H9 (cell line): Measurements from ENCODE around the gene SEMA5A. TPM values are rescaled to one million over a fixed set of nuclear protein-coding genes. Genes with fewer than 3 reads are reported as not detected.

Source experiments
- DNase-seq: peaks from one replicate; pipeline ENCODE4 v3.0.0-alpha.2; 2017
- H2AFZ ChIP-seq: one replicate; pipeline ENCODE4 v1.6.1; 2013; ENCODE audit warnings: mild to moderate bottlenecking, low read length, control low read depth, moderate library complexity
- H2AK5ac ChIP-seq: 2 replicates; pipeline ENCODE4 v1.6.1; 2013; ENCODE audit warnings: low read length, control low read depth, mixed read lengths; ENCODE audit not compliant: insufficient read length
- H2BK120ac ChIP-seq: one replicate; pipeline ENCODE4 v1.6.1; 2013; ENCODE audit warnings: low read depth, mild to moderate bottlenecking, low read length, control low read depth, inconsistent platforms; ENCODE audit not compliant: poor library complexity, severe bottlenecking
- H2BK12ac ChIP-seq: 2 replicates; pipeline ENCODE4 v1.6.1; 2013; ENCODE audit warnings: low read length, control low read depth, mixed read lengths, low read depth; ENCODE audit not compliant: insufficient read length
- H2BK15ac ChIP-seq: 2 replicates; pipeline ENCODE4 v1.6.1; 2013; ENCODE audit warnings: low read depth, low read length, control low read depth
- H2BK20ac ChIP-seq: one replicate; pipeline ENCODE4 v1.6.1; 2013; ENCODE audit warnings: low read depth, mild to moderate bottlenecking, low read length, control low read depth, inconsistent platforms; ENCODE audit not compliant: poor library complexity, severe bottlenecking
- H2BK5ac ChIP-seq: 2 replicates; pipeline ENCODE4 v1.6.1; 2013; ENCODE audit warnings: low read length, control low read depth, mixed read lengths; ENCODE audit not compliant: insufficient read length
- H3K14ac ChIP-seq: 2 replicates; pipeline ENCODE4 v1.6.1; 2013; ENCODE audit warnings: low read length, control low read depth; ENCODE audit not compliant: insufficient read depth
- H3K18ac ChIP-seq: 2 replicates; pipeline ENCODE4 v1.6.1; 2013; ENCODE audit warnings: low read depth, mild to moderate bottlenecking, mixed read lengths, low read length, control low read depth; ENCODE audit not compliant: insufficient read length
- H3K23ac ChIP-seq: 2 replicates; pipeline ENCODE4 v1.6.1; 2013; ENCODE audit warnings: low read length, control low read depth, mixed read lengths, low read depth; ENCODE audit not compliant: insufficient read length
- H3K23me2 ChIP-seq: 2 replicates; pipeline ENCODE4 v1.6.1; 2013; ENCODE audit warnings: low read depth, mild to moderate bottlenecking, mixed read lengths, low read length, control low read depth; ENCODE audit not compliant: insufficient read length, poor library complexity, severe bottlenecking
- H3K27ac ChIP-seq: 2 replicates; pipeline ENCODE4 v1.5.1; 2013; ENCODE audit warnings: low read length, control low read depth, mixed read lengths, low read depth; ENCODE audit not compliant: insufficient read length
- H3K27me3 ChIP-seq: 2 replicates; pipeline ENCODE4 v1.6.1; 2013; ENCODE audit warnings: low read length, control low read depth, inconsistent platforms; ENCODE audit not compliant: insufficient read depth
- H3K4ac ChIP-seq: 2 replicates; pipeline ENCODE4 v1.6.1; 2013; ENCODE audit warnings: low read depth, mild to moderate bottlenecking, control low read depth, inconsistent platforms, low read length, moderate library complexity
- H3K4me1 ChIP-seq: 2 replicates; pipeline ENCODE4 v1.6.1; 2013; ENCODE audit warnings: low read length, control low read depth, inconsistent platforms; ENCODE audit not compliant: insufficient read depth
- H3K4me2 ChIP-seq: 2 replicates; pipeline ENCODE4 v1.6.1; 2013; ENCODE audit warnings: low read length, control low read depth, mixed read lengths; ENCODE audit not compliant: insufficient read length, insufficient read depth
- H3K56ac ChIP-seq: 2 replicates; pipeline ENCODE4 v1.6.1; 2013; ENCODE audit warnings: low read depth, mild to moderate bottlenecking, mixed read lengths, low read length, control low read depth; ENCODE audit not compliant: insufficient read length
- H3K79me1 ChIP-seq: 2 replicates; pipeline ENCODE4 v1.6.1; 2013; ENCODE audit warnings: low read depth, mild to moderate bottlenecking, moderate library complexity, low read length, control low read depth, inconsistent platforms; ENCODE audit not compliant: insufficient read depth, poor library complexity, severe bottlenecking
- H3K79me2 ChIP-seq: 2 replicates; pipeline ENCODE4 v1.6.1; 2013; ENCODE audit warnings: low read length, control low read depth, inconsistent platforms; ENCODE audit not compliant: insufficient read depth
- H3K9ac ChIP-seq: 2 replicates; pipeline ENCODE4 v1.6.1; 2013; ENCODE audit warnings: low read length, control low read depth, mixed read lengths; ENCODE audit not compliant: insufficient read length; ENCODE audit errors: extremely low read depth
- H3K9me3 ChIP-seq: one replicate; pipeline ENCODE4 v1.6.1; 2013; ENCODE audit warnings: low read depth, low read length, inconsistent platforms; ENCODE audit not compliant: control insufficient read depth
- H3T11ph ChIP-seq: one replicate; pipeline ENCODE4 v1.6.1; 2013; ENCODE audit warnings: mild to moderate bottlenecking, low read length, control low read depth, inconsistent platforms
- H4K20me1 ChIP-seq: one replicate; pipeline ENCODE4 v1.6.1; 2013; ENCODE audit not compliant: control insufficient read depth, insufficient read length, insufficient read depth
- H4K5ac ChIP-seq: 2 replicates; pipeline ENCODE4 v1.6.1; 2013; ENCODE audit warnings: low read depth, mild to moderate bottlenecking, mixed read lengths, low read length, control low read depth; ENCODE audit not compliant: insufficient read length
- H4K8ac ChIP-seq: replicated peaks from 2 replicates; pipeline ENCODE4 v1.6.1; 2013; ENCODE audit warnings: low read length, control low read depth, mixed read lengths, low read depth; ENCODE audit not compliant: insufficient read length
- H4K91ac ChIP-seq: 2 replicates; pipeline ENCODE4 v1.6.1; 2013; ENCODE audit warnings: low read depth, mild to moderate bottlenecking, moderate library complexity, mixed read lengths, low read length, control low read depth; ENCODE audit not compliant: insufficient read length
- H3K27ac Mint-ChIP-seq, 3 experiments: 2 replicates in 2 of 3; 3 replicates in 1 of 3; pipeline ENCODE4 v1.8.0; 2020 to 2021; ENCODE audit warnings: mixed read lengths in 3 of 3, mild to moderate bottlenecking in 1 of 3, moderate library complexity in 1 of 3
- H3K27me3 Mint-ChIP-seq: 2 replicates; pipeline ENCODE4 v1.8.0; 2021; ENCODE audit warnings: low read depth, mild to moderate bottlenecking, moderate library complexity, mixed read lengths
- H3K36me3 Mint-ChIP-seq, 3 experiments: 2 replicates in 2 of 3; 3 replicates in 1 of 3; pipeline ENCODE4 v1.8.0; 2020 to 2021; ENCODE audit warnings: low read depth in 3 of 3, mixed read lengths in 3 of 3; ENCODE audit not compliant: insufficient read depth in 1 of 3
- H3K4me1 Mint-ChIP-seq, 2 experiments: 2 replicates each; pipeline ENCODE4 v1.8.0; 2020; ENCODE audit warnings: mixed read lengths in 2 of 2
- H3K4me3 Mint-ChIP-seq, 2 experiments: 2 replicates in 1 of 2; 3 replicates in 1 of 2; pipeline ENCODE4 v1.8.0; 2020 to 2021; ENCODE audit warnings: mild to moderate bottlenecking in 2 of 2, mixed read lengths in 2 of 2, moderate library complexity in 1 of 2
- H3K9me3 Mint-ChIP-seq, 2 experiments: 2 replicates in 1 of 2; 3 replicates in 1 of 2; pipeline ENCODE4 v1.8.0; 2020; ENCODE audit warnings: mild to moderate bottlenecking in 2 of 2, mixed read lengths in 2 of 2, moderate library complexity in 1 of 2
- CTCF ChIP-seq: fragments of 200-600 bp; sonication (generic); conservative IDR thresholded peaks from 3 replicates; pipeline ENCODE4 v1.8.0; 2021; ENCODE audit warnings: antibody characterized with exemption, mild to moderate bottlenecking
- WGBS: extraction: QIAGEN DNeasy Blood & Tissue Kit; methylation state at CpG from one replicate; pipeline ENCODE4 v1.1.7; 2013; ENCODE audit warnings: missing lambda C conversion rate, low lambda C conversion rate, mixed read lengths; ENCODE audit not compliant: insufficient read length; ENCODE audit errors: extremely low coverage; 5-methylcytosine and 5-hydroxymethylcytosine counted together
- total RNA-seq: library from RNA; stranded (reverse); gene quantifications from 2 replicates; pipeline ENCODE4 v1.2.1, GENCODE V29; 2021

Gene SEMA5A
- total RNA-seq, 1 experiment from 2014 or later = 4.3 TPM

DNA sequence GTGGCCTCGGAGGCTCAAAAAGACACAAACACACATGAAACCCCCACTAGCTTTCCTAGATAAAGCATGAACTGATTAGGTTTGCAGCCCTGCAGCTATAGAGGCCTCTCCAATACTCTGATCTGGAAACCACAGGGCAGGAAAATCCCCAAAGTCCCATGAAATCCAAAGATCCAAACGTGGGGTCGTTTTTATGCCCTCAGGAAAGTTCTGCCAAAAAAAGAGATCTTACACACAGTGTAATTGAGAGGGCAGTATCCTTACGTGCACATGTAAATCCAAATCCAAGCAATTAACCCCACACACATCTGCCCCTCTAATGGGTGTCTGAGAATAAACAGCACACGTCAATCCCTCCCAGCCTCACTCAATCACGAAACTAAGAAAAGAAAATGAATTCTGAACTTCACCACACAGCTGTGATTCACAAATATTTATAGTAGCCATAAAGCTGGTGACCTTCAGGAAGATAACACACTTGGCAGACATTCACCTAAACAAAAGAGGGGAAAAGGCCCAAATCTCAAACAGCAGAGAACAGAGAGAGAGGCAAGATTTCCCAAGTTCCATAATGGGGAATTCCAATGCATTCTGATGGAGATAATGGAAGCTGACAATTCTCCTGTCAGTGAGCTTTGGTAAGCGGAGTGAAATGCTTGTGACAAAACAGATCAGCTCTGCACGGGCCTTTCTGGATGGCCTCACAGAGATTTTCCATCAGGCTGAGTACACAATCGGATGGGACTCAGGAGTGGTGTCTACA is 114.2 kb downstream of the SEMA5A start:
- H2BK5ac ChIP-seq = no peak overlapping the region
- no CpG with 5 or more reads among the region's 9 CpGs for WGBS
- H3K27ac ChIP-seq = no peak overlapping the region
- no peak overlapping the region for H2AK5ac ChIP-seq
- no peak for DNase-seq
- no peaks in the 10 kb centered on the region for H3K27me3 Mint-ChIP-seq
- no peaks in the 10 kb centered on the region for H3K79me2 ChIP-seq
- no peak overlapping the region for H2BK20ac ChIP-seq
- no peaks in the 10 kb centered on the region for H3K79me1 ChIP-seq
- no peak overlapping the region for H2BK15ac ChIP-seq
- no peak overlapping the region for H3K4ac ChIP-seq
- no peaks in the 10 kb centered on the region for H3K9me3 ChIP-seq
- no peak overlapping the region for H3T11ph ChIP-seq
- H3K4me1 ChIP-seq = no peaks in the 10 kb centered on the region
- no peak overlapping the region for H3K23ac ChIP-seq
- H3K14ac ChIP-seq = no peak overlapping the region
- H4K8ac ChIP-seq = no peak overlapping the region
- H4K91ac ChIP-seq = no peak overlapping the region
- no peak overlapping the region for H2BK12ac ChIP-seq
- H2BK120ac ChIP-seq = no peak overlapping the region
- no peaks in the 10 kb centered on the region for H3K9me3 Mint-ChIP-seq
- no peak overlapping the region for H3K4me3 Mint-ChIP-seq
- no peak overlapping the region for H2AFZ ChIP-seq
- no peak overlapping the region for H3K56ac ChIP-seq
- no peak for TF ChIP-seq CTCF
- no peaks in the 10 kb centered on the region for H3K36me3 Mint-ChIP-seq
- H3K23me2 ChIP-seq = no peaks in the 10 kb centered on the region
- H3K4me1 Mint-ChIP-seq = peaks cover 12 to 13% of the 10 kb centered on the region in 2 experiments
- peak overlapping the region; percentile 7 to 52 (median 16); a peak in 6 of 7 replicates for H3K27ac Mint-ChIP-seq
- no peak overlapping the region for H3K18ac ChIP-seq
- no peaks in the 10 kb centered on the region for H4K20me1 ChIP-seq
- H3K27me3 ChIP-seq = no peaks in the 10 kb centered on the region
- H3K4me2 ChIP-seq = no peak overlapping the region
- H4K5ac ChIP-seq = no peak overlapping the region
- no peak overlapping the region for H3K9ac ChIP-seq
